CD4-positive, alpha-beta T cell (primary cell): ENCODE data around the gene MAPKBP1. TPM values are rescaled to one million over a fixed set of nuclear protein-coding genes. Genes with fewer than 3 reads are reported as not detected.

Experiments
- ATAC-seq: fragments of 200-7000 bp; cut with Tn5 transposase; one replicate; pipeline ENCODE4 v1.10.0; 2022; ENCODE audit warnings: mild to moderate bottlenecking; ENCODE audit not compliant: poor library complexity
- CTCF ChIA-PET: fragments of 350-600 bp; sonication (Branson Sonifier 250); formaldehyde crosslinking; loops from one replicate; lab custom pipeline; 2021; ENCODE audit warnings: antibody characterized with exemption, inconsistent platforms; lab: Charles Lee
- POLR2A ChIA-PET: fragments of 350-600 bp; sonication (Branson Sonifier 250); formaldehyde crosslinking; loops from one replicate; lab custom pipeline; 2021; ENCODE audit warnings: antibody characterized with exemption, inconsistent platforms; lab: Charles Lee
- DNase-seq, 14 experiments: peaks; one replicate each; pipeline ENCODE4 v3.0.0-alpha.2; 2013 to 2020; ENCODE audit warnings: mixed read lengths in 2 of 14
- H3K27ac ChIP-seq, 2 donors: one replicate each; pipeline versions ENCODE4 v1.5.1 to v1.7.0; 2013; ENCODE audit warnings: low read length in 2 of 2, low read depth in 1 of 2, mild to moderate bottlenecking in 1 of 2
- H3K27me3 ChIP-seq, 2 experiments: 1 replicate in 1 of 2; 2 replicates in 1 of 2; pipeline versions ENCODE4 v1.6.1 to v1.7.0; 2013; ENCODE audit warnings: low read length in 2 of 2, control low read depth in 1 of 2, mild to moderate bottlenecking in 1 of 2, moderate library complexity in 1 of 2; ENCODE audit not compliant: insufficient read depth in 2 of 2, control insufficient read depth in 1 of 2
- H3K36me3 ChIP-seq: one replicate; pipeline ENCODE4 v1.6.1; 2013; ENCODE audit warnings: low read length, control low read depth; ENCODE audit not compliant: insufficient read depth
- H3K4me1 ChIP-seq: one replicate; pipeline ENCODE4 v1.6.1; 2013; ENCODE audit warnings: low read length, control low read depth; ENCODE audit not compliant: insufficient read depth
- H3K4me3 ChIP-seq: one replicate; pipeline ENCODE4 v1.5.1; 2013; ENCODE audit warnings: mild to moderate bottlenecking, low read length, moderate library complexity
- H3K9me3 ChIP-seq, 2 experiments: 1 replicate in 1 of 2; 2 replicates in 1 of 2; pipeline versions ENCODE4 v1.6.1 to v1.7.0; 2013; ENCODE audit warnings: low read length in 2 of 2, mild to moderate bottlenecking in 2 of 2, control low read depth in 1 of 2, moderate library complexity in 1 of 2; ENCODE audit not compliant: control insufficient read depth in 1 of 2, insufficient read depth in 1 of 2
- H3K27ac Mint-ChIP-seq: one replicate; pipeline ENCODE4 v1.8.0; 2020; ENCODE audit warnings: mixed read lengths
- H3K27me3 Mint-ChIP-seq: one replicate; pipeline ENCODE4 v1.8.0; 2021; ENCODE audit warnings: mixed read lengths
- H3K36me3 Mint-ChIP-seq: one replicate; pipeline ENCODE4 v1.8.0; 2021; ENCODE audit warnings: low read depth, mixed read lengths
- H3K4me1 Mint-ChIP-seq: one replicate; pipeline ENCODE4 v1.8.0; 2021; ENCODE audit warnings: low read depth, mixed read lengths
- H3K4me3 Mint-ChIP-seq: one replicate; pipeline ENCODE4 v1.8.0; 2020; ENCODE audit warnings: mild to moderate bottlenecking, mixed read lengths
- H3K9me3 Mint-ChIP-seq: one replicate; pipeline ENCODE4 v1.8.0; 2020; ENCODE audit warnings: mixed read lengths
- CTCF ChIP-seq: fragments of 200-600 bp; IDR thresholded peaks from one replicate; pipeline ENCODE4 v1.8.0; 2022; ENCODE audit warnings: antibody characterized with exemption, mild to moderate bottlenecking
- intact Hi-C, 2 experiments: fragments of 100-400 bp; cut with DNase I in 1 of 2; cut with micrococcal nuclease in 1 of 2; formaldehyde crosslinking; loops; one replicate each; pipeline versions ENCODE4 v1.15.1 to v1.9.0; 2023 to 2025; cut with DNase I, micrococcal nuclease
- total RNA-seq, 174 experiments: library from RNA in 2 of 174; stranded (reverse) in 2 of 174; gene quantifications; one replicate each; pipeline ENCODE4 v1.2.3 and lab custom pipeline; 2021 to 2026

MAPKBP1 gene
- total RNA-seq, 2 experiments from 2014 or later = 26.0 to 30.0 TPM

GRCh38 chr15:41856716-41857115, 82.4 kb downstream of the MAPKBP1 start:
- H3K9me3 Mint-ChIP-seq = no peaks in the 10 kb centered on the region
- H3K4me1 Mint-ChIP-seq = peaks cover 5% of the 10 kb centered on the region
- no peaks in the 10 kb centered on the region for H3K36me3 Mint-ChIP-seq
- TF ChIP-seq CTCF = no peak
- Histone ChIP-seq H3K4me1 (peaks cover 9% of the 10 kb centered on the region), H3K27ac (no peak overlapping the region), H3K9me3 (no peaks in the 10 kb centered on the region), H3K4me3 (no peak overlapping the region), H3K27me3 (no peaks in the 10 kb centered on the region), H3K36me3 (no peaks in the 10 kb centered on the region)
- intact Hi-C loops = no loop called here
- H3K27me3 Mint-ChIP-seq = no peaks in the 10 kb centered on the region
- DNase-seq = no peak
- H3K4me3 Mint-ChIP-seq = no peak overlapping the region
- ATAC-seq = no peak
- ChIA-PET CTCF (no interaction called here), POLR2A (no interaction called here)
- no peak overlapping the region for H3K27ac Mint-ChIP-seq

DNA sequence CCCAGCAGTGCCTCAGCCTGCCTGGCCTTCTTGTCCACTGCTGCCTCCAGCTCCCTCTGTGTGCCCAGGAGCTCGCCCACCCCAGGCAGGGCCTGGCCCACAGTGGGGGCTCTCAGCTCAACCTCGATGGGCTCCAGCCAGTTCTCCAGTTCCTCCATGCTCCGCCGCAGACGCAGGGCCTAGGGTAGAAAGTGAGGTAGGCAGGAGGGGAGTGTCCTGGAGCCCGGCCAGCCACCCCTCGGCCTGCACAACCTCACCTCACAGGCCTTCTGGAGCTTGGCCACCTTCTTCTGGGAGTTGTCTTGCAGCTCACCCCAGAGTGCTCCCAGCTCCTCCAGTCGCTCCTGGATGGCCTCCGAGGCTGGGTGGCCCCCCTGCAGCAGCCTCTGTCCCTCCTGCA, 83.0 kb downstream of the MAPKBP1 start:
- TF ChIP-seq CTCF = no peak
- Mint-ChIP-seq H3K27ac (no peak overlapping the region), H3K4me1 (peaks cover 5% of the 10 kb centered on the region), H3K4me3 (no peak overlapping the region), H3K36me3 (no peaks in the 10 kb centered on the region), H3K9me3 (no peaks in the 10 kb centered on the region), H3K27me3 (no peaks in the 10 kb centered on the region)
- CTCF ChIA-PET = no interaction called here
- Histone ChIP-seq H3K36me3 (no peaks in the 10 kb centered on the region), H3K27me3 (no peaks in the 10 kb centered on the region), H3K4me3 (no peak overlapping the region), H3K27ac (no peak overlapping the region), H3K9me3 (no peaks in the 10 kb centered on the region), H3K4me1 (peaks cover 9% of the 10 kb centered on the region)
- POLR2A ChIA-PET = no interaction called here
- intact Hi-C loops = no loop called here
- DNase-seq (no peak), ATAC-seq (no peak)

DNA sequence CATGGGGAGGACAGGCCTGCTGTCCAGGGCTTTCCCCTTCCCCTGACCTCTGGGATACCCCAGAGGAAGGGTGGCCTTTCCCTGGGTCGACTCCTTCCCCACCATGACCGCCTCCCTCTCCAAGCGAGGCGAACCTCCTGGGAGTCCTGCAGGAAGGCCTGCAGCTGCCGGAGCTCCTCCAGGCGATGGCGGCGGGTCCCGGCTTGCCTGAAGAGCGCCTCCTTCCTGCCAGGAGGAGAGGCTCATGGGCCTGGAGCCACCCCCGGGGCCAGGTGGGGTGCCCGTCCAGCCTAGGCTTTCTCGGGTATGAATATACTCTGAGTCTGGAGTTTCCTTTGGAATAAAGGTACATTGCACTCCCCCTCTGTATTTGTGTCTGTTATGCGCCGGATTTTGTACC, 84.5 kb downstream of the MAPKBP1 start:
- Mint-ChIP-seq H3K9me3 (no peaks in the 10 kb centered on the region), H3K27me3 (no peaks in the 10 kb centered on the region), H3K27ac (no peak overlapping the region), H3K4me1 (peaks cover 5% of the 10 kb centered on the region), H3K36me3 (no peaks in the 10 kb centered on the region), H3K4me3 (no peak overlapping the region)
- H3K36me3 ChIP-seq = no peaks in the 10 kb centered on the region
- H3K9me3 ChIP-seq = no peaks in the 10 kb centered on the region
- CTCF ChIA-PET = no interaction called here
- DNase-seq (no peak), ATAC-seq (no peak)
- no peak for TF ChIP-seq CTCF
- no peak overlapping the region for H3K27ac ChIP-seq
- H3K4me1 ChIP-seq = peaks cover 14% of the 10 kb centered on the region
- intact Hi-C loops = no loop called here
- POLR2A ChIA-PET = no interaction called here
- H3K4me3 ChIP-seq = no peak overlapping the region
- no peaks in the 10 kb centered on the region for H3K27me3 ChIP-seq
